Heart left ventricle (tissue), 13 donors: Measurements from ENCODE around the gene NUP62.

ENCODE experiments used
- POLR2A ChIP-seq, 2 donors: fragments of 450-650 bp; IDR thresholded peaks; one replicate each; pipeline ENCODE4 v1.6.1; 2017; ENCODE audit warnings: antibody characterized with exemption in 2 of 2, mild to moderate bottlenecking in 2 of 2, moderate library complexity in 2 of 2
- TF ChIP-seq, protein P1 (sequence below), 12 donors: fragments of 200-600 bp; sonication (generic) in 4 of 12; IDR thresholded peaks; one replicate each; pipeline versions ENCODE4 v1.5.0 to v1.8.0; 2018 to 2022; ENCODE audit warnings: antibody characterized with exemption in 12 of 12, mild to moderate bottlenecking in 5 of 12
- donor health status: ischemic (EF 13 %, LVEDD 7.1; RV severe dilation, severe dysfunction).
- donor health status: DM: no; HTN: yes; CAD: no.
- donor health status: DM: no; HTN: no; CAD: no.
- donor health status: ischemic (EF 25% LVEDD 6.9; RV normal size, moderate dysfunction).
- donor health status: ischemic (EF 25% LVEDD 5.7; RV mildly dilated, moderate dysfunction).
- donor health status: ischemic (EF 35%, LVEDD 5.7; RV mildly dilated, moderate dysfunction).
- donor health status: nonischemic (EF 11% LVEDD 7.7; RV severe dilation, severe dysfunction).
- donor health status: DM: yes; HTN: yes; CAD: no.
- donor health status: PGD.
- donor health status: ischemic (EF 29% LVEDD 5.4; RV normal size, mild dysfunction).
- donor health status: nonischemic (EF 23%, LVEDD 6.1; RV moderate dilation, normal function).

DNA sequence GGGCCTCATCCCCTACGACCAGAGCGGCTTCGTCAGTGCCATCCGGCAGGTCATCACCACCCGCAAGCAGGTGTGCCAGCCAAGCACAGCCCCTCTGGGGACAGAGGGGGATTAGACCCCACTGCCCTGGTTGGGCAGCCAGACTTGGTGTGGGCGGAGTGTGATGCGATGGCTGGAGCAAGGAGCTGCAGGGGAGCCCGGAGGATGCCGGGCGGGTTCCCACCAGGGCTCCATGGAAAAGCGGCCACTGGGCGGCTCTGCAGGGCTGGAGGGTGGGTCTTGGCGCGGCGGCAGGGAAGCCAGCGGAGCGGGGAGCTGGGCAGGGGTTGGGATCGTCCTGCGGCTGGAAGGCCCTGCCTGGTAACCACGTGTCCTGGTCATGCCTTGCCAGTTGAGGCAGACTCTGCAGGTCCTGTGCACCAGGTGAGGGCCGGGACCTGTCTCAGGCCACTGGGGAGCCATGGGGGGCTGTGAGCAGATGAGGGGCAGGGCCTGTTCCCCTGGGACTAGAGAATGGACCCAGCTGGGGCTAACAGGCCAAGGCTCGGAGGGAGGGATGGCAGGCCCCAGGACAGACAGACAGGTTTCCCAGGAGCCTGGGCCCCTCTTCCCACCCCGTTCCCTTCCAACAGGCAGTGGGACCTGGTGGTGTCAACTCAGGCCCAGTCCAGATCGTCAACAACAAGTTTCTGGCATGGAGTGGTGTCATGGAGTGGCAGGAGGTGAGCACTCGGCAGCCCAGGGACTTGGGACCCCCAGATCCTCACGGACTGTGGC, 72.1 kb downstream of the NUP62 start:
- TF ChIP-seq POLR2A (IDR thresholded peaks at IDR 0.05): no peak
- TF ChIP-seq, protein P1, sequence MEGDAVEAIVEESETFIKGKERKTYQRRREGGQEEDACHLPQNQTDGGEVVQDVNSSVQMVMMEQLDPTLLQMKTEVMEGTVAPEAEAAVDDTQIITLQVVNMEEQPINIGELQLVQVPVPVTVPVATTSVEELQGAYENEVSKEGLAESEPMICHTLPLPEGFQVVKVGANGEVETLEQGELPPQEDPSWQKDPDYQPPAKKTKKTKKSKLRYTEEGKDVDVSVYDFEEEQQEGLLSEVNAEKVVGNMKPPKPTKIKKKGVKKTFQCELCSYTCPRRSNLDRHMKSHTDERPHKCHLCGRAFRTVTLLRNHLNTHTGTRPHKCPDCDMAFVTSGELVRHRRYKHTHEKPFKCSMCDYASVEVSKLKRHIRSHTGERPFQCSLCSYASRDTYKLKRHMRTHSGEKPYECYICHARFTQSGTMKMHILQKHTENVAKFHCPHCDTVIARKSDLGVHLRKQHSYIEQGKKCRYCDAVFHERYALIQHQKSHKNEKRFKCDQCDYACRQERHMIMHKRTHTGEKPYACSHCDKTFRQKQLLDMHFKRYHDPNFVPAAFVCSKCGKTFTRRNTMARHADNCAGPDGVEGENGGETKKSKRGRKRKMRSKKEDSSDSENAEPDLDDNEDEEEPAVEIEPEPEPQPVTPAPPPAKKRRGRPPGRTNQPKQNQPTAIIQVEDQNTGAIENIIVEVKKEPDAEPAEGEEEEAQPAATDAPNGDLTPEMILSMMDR (IDR thresholded peaks at IDR 0.05): no peak
